Loucy (cell line): ENCODE results near the gene KDELR1.

Experiments
- EZH2phosphoT487 ChIP-seq: fragments of 200-600 bp; IDR thresholded peaks from 2 replicates; pipeline ENCODE4 v1.6.1; 2018; ENCODE audit warnings: antibody characterized with exemption, mild to moderate bottlenecking, moderate library complexity, borderline replicate concordance
- TF ChIP-seq, protein P1 (sequence below): fragments of 200-600 bp; sonication (generic); conservative IDR thresholded peaks from 2 replicates; pipeline ENCODE4 v1.5.1; 2014; ENCODE audit warnings: mild to moderate bottlenecking, antibody characterized with exemption, low read length

DNA sequence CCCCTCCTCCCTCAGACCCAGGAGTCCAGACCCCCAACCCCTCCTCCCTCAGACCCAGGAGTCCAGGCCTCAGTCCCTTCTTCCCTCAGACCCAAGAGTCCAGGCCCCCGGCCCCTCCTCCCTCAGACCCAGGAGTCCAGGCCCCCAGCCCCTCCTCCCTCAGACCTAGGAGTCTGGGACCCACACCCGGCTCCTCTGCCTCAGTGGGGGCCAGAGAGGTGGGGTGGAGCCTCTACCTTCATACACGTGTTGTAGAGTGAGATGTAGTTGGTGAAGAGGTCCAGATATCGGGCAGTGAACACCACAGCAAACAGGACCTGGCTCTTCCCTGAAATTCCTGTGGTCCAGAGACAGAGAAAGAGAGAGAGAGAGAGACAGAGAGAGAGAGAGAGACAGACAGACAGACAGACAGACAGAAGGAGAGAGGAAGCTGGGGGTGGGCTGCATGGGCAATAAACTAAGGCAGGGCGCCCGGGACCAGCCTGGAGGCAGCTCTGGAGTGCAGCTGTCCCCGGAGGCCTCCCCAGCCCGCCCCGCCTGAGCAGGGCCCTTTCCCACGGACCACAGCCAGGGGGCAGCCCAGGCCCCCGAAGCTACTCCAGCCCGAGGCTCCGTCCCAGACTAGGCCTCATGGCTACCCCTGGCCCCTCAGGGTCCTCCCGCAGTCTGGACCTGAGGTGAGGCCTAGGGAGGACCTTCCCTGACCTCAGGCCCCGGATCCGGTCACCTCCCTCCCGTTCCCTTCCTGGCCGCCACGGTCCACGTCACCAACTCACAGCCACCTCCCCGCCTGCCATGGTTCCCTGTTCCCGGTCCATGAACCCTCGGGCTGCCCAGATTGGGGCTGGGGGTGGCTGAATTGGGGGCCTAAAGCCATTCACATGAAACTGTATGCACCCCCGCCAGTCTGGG is 907 bp downstream of the KDELR1 start:
- TF ChIP-seq, protein P1, sequence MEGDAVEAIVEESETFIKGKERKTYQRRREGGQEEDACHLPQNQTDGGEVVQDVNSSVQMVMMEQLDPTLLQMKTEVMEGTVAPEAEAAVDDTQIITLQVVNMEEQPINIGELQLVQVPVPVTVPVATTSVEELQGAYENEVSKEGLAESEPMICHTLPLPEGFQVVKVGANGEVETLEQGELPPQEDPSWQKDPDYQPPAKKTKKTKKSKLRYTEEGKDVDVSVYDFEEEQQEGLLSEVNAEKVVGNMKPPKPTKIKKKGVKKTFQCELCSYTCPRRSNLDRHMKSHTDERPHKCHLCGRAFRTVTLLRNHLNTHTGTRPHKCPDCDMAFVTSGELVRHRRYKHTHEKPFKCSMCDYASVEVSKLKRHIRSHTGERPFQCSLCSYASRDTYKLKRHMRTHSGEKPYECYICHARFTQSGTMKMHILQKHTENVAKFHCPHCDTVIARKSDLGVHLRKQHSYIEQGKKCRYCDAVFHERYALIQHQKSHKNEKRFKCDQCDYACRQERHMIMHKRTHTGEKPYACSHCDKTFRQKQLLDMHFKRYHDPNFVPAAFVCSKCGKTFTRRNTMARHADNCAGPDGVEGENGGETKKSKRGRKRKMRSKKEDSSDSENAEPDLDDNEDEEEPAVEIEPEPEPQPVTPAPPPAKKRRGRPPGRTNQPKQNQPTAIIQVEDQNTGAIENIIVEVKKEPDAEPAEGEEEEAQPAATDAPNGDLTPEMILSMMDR = peak; percentile 50
- no peak for TF ChIP-seq EZH2phosphoT487
